Natural killer cell (primary cell): ENCODE results near the gene BRD3. TPM values are rescaled to one million over a fixed set of nuclear protein-coding genes. Genes with fewer than 3 reads are reported as not detected.
A peak's percentile ranks its signal among the peaks of the same experiment; 100 is the strongest.

Experiments
- ATAC-seq, 3 donors: fragments of 150-1000 bp in 2 of 3; fragments of 200-7000 bp in 1 of 3; cut with Tn5 transposase; 1 replicate in 1 of 3; 2 replicates in 2 of 3; pipeline ENCODE4 v1.10.0; 2021; ENCODE audit warnings: mild to moderate bottlenecking in 2 of 3, moderate library complexity in 2 of 3
- DNase-seq, 2 donors: peaks; one replicate each; pipeline versions ENCODE4 v3.0.0 to v3.0.0-alpha.2; 2013 to 2021; ENCODE audit warnings: mixed read lengths in 1 of 2
- H3K27ac ChIP-seq: one replicate; pipeline ENCODE4 v1.5.1; 2013; ENCODE audit warnings: mild to moderate bottlenecking, low read length
- H3K27me3 ChIP-seq: one replicate; pipeline ENCODE4 v1.6.1; 2013; ENCODE audit warnings: low read length; ENCODE audit not compliant: control insufficient read depth, insufficient read depth
- H3K36me3 ChIP-seq: one replicate; pipeline ENCODE4 v1.6.1; 2013; ENCODE audit warnings: low read length; ENCODE audit not compliant: control insufficient read depth, insufficient read depth
- H3K4me1 ChIP-seq: one replicate; pipeline ENCODE4 v1.6.1; 2013; ENCODE audit warnings: low read length; ENCODE audit not compliant: control insufficient read depth, insufficient read depth
- H3K4me3 ChIP-seq: one replicate; pipeline ENCODE4 v1.5.1; 2013; ENCODE audit warnings: low read length
- H3K9me3 ChIP-seq: one replicate; pipeline ENCODE4 v1.6.1; 2013; ENCODE audit warnings: low read length; ENCODE audit not compliant: control insufficient read depth, insufficient read depth
- H3K27ac Mint-ChIP-seq, 2 donors: one replicate each; pipeline ENCODE4 v1.8.0; 2022; ENCODE audit warnings: mild to moderate bottlenecking in 2 of 2, mixed read lengths in 2 of 2, moderate library complexity in 1 of 2
- H3K27me3 Mint-ChIP-seq, 2 donors: one replicate each; pipeline ENCODE4 v1.8.0; 2022; ENCODE audit warnings: low read depth in 2 of 2, mixed read lengths in 2 of 2
- H3K36me3 Mint-ChIP-seq: one replicate; pipeline ENCODE4 v1.8.0; 2022; ENCODE audit warnings: mixed read lengths
- H3K4me1 Mint-ChIP-seq, 2 donors: one replicate each; pipeline ENCODE4 v1.8.0; 2022; ENCODE audit warnings: mixed read lengths in 2 of 2
- H3K4me3 Mint-ChIP-seq: one replicate; pipeline ENCODE4 v1.8.0; 2022; ENCODE audit warnings: mild to moderate bottlenecking, moderate library complexity, mixed read lengths
- H3K9me3 Mint-ChIP-seq, 2 donors: one replicate each; pipeline ENCODE4 v1.8.0; 2022; ENCODE audit warnings: mixed read lengths in 2 of 2
- CTCF ChIP-seq: fragments of 200-600 bp; IDR thresholded peaks from one replicate; pipeline ENCODE4 v1.8.0; 2022; ENCODE audit warnings: antibody characterized with exemption
- WGBS: methylation state at CpG from one replicate; pipeline ENCODE4 v1.1.7; 2013; ENCODE audit warnings: missing lambda C conversion rate; ENCODE audit not compliant: insufficient coverage; 5-methylcytosine and 5-hydroxymethylcytosine counted together
- intact Hi-C: fragments of 100-400 bp; cut with micrococcal nuclease; formaldehyde crosslinking; loops from one replicate; pipeline ENCODE4 v1.14.2; 2022
- total RNA-seq, 4 donors: library from RNA; stranded (reverse); fragments of 120-200 nt in 1 of 4; gene quantifications; one replicate each; pipeline versions ENCODE4 v1.2.3 to v1.2.4, GENCODE V29; 2013 to 2022

The BRD3 gene
- total RNA-seq, 3 donors from 2014 or later (not counting 1 experiment from before 2014, with no cell fraction given), result 52.8 to 63.0 (median 52.8) TPM

DNA sequence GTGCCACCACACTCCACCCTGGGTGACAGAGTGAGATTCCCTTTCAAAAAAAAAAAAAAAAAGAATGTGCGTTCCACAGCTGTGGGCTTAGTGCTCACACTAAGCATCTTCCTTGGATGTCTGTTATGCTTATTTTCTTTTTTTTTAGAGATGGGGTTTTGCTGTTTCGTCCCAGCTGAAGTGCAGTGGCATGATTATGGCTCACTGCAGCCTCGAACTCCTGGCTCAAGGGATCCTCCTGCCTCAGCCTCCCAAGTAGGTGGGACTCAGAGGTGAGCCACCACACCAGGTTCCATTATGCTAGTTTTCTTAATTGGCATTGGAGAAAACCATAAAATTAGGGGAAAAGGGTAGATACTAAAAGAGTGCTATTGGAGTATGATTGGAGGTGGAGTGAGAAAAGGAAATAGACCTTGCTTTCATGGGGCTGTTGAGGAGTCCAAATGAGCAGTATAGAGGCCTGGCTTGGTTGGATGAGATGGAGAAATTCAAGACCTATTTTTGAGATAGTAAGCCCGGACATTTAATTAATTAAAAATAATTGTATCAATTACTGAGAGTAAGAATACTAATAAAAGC, 43.5 kb downstream of the BRD3 start:
- Mint-ChIP-seq H3K4me3 (peak overlapping the region; percentile 83), H3K36me3 (no peaks in the 10 kb centered on the region), H3K9me3 (no peaks in the 10 kb centered on the region), H3K4me1 (peaks cover 11 to 17% of the 10 kb centered on the region in 2 donors), H3K27me3 (no peaks in the 10 kb centered on the region), H3K27ac (peak overlapping the region; percentile 59 to 84)
- peaks cover 14% of the 10 kb centered on the region for H3K4me1 ChIP-seq
- H3K27ac ChIP-seq, result no peak overlapping the region
- H3K9me3 ChIP-seq, result no peaks in the 10 kb centered on the region
- TF ChIP-seq CTCF, result no peak
- intact Hi-C loops, result loop anchor here (2.0 kb wide), 1 partner anchor 44 kb away; the partner anchor contains the start of gene BRD3
- H3K36me3 ChIP-seq, result no peaks in the 10 kb centered on the region
- 95% methylated on average over 2 of the region's 4 CpGs for WGBS
- H3K4me3 ChIP-seq, result no peak overlapping the region
- no peaks in the 10 kb centered on the region for H3K27me3 ChIP-seq
- peak in 1 of 2 donors; percentile 17 for DNase-seq
- no peak for ATAC-seq

DNA sequence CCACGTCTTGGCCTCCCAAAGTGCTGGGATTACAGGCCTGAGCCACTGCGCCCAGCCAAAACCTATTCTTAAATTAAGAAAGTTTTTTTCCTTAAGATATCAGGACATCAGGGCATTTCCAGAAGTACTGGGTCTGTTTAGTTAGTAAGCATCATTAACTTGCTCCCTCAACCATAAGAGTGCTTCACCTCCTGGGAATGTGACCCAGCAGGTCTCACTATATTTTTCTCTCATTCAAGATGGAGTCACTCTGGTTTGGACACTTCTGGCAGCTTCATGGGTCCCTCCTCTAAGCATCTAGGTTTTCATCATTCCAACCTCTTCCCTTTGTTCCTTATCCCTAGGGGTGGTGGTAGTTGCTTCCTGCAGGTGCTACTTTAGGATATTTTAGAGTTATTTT, 52.9 kb downstream of the BRD3 start:
- H3K27me3 Mint-ChIP-seq, result no peaks in the 10 kb centered on the region
- intact Hi-C loops, result no loop called here
- H3K27ac Mint-ChIP-seq, result no peak overlapping the region
- no peak for ATAC-seq
- H3K27ac ChIP-seq, result no peak overlapping the region
- H3K9me3 ChIP-seq, result no peaks in the 10 kb centered on the region
- no peaks in the 10 kb centered on the region for H3K4me1 ChIP-seq
- no peak overlapping the region for H3K4me3 Mint-ChIP-seq
- H3K36me3 Mint-ChIP-seq, result no peaks in the 10 kb centered on the region
- no peak overlapping the region for H3K4me3 ChIP-seq
- H3K36me3 ChIP-seq, result no peaks in the 10 kb centered on the region
- H3K9me3 Mint-ChIP-seq, result no peaks in the 10 kb centered on the region
- no peak for TF ChIP-seq CTCF
- DNase-seq, result no peak
- H3K27me3 ChIP-seq, result no peaks in the 10 kb centered on the region
- WGBS, result 100% methylated on average over 2 of the region's 2 CpGs
- H3K4me1 Mint-ChIP-seq, result no peaks in the 10 kb centered on the region

DNA sequence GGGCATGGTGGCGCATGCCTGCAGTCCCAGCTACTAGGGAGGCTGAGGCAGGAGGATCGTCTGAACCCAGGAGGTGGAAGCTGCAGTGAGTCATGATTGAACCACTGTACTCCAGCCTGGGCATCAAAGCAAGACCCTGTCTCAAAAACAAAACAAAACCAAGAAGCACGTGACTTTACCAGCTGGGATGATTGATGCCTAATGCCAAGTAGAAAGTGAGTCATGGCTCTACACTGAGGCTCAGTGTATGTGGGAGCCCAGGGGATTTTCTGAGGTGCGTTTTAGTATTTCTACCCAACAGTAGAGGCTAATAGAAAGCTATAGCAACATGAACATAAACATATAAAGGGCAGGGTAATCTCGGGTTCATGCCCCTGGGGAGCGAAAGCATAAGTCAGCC, 56.4 kb downstream of the BRD3 start:
- Histone ChIP-seq H3K27me3 (no peaks in the 10 kb centered on the region), H3K27ac (no peak overlapping the region), H3K36me3 (no peaks in the 10 kb centered on the region), H3K4me1 (no peaks in the 10 kb centered on the region), H3K4me3 (no peak overlapping the region), H3K9me3 (no peaks in the 10 kb centered on the region)
- H3K9me3 Mint-ChIP-seq, result no peaks in the 10 kb centered on the region
- ATAC-seq, result no peak
- H3K27ac Mint-ChIP-seq, result no peak overlapping the region
- no peaks in the 10 kb centered on the region for H3K4me1 Mint-ChIP-seq
- peaks cover 5 to 17% of the 10 kb centered on the region in 2 donors for H3K27me3 Mint-ChIP-seq
- DNase-seq, result no peak
- WGBS, result 88% methylated on average over 6 of the region's 6 CpGs
- no peaks in the 10 kb centered on the region for H3K36me3 Mint-ChIP-seq
- intact Hi-C loops, result no loop called here
- TF ChIP-seq CTCF, result no peak
- no peak overlapping the region for H3K4me3 Mint-ChIP-seq
